ENCODE data around the gene HOXC12. TPM values are rescaled to one million over a fixed set of nuclear protein-coding genes. Genes with fewer than 3 reads are reported as not detected.
A peak's percentile ranks its signal among the peaks of the same experiment; 100 is the strongest.

HOXC12 gene
- total RNA-seq, 1 experiment from 2014 or later: 5.1 TPM

GRCh38 chr12:54004063-54004840 lies 49.5 kb downstream of the HOXC12 start:
- Histone ChIP-seq H3K27me3 (ENCODE audit: control insufficient read depth, insufficient read depth, low read length) (no peaks in the 10 kb centered on the region), H3K4me1 (ENCODE audit: control insufficient read depth, insufficient read depth, low read length) (peaks cover 44% of the 10 kb centered on the region), H3K36me3 (ENCODE audit: control insufficient read depth, insufficient read depth, low read length) (peaks cover 3% of the 10 kb centered on the region), H3K27ac (ENCODE audit: low read length) (peak overlapping the region; percentile 99), H3K4me3 (ENCODE audit: low read depth in 2 of 2, low read length in 2 of 2) (peak overlapping the region; percentile 47 to 66), H3K9me3 (ENCODE audit: control insufficient read depth, insufficient read depth, low read depth, low read length) (no peaks in the 10 kb centered on the region)
- TF ChIP-seq, protein P1, sequence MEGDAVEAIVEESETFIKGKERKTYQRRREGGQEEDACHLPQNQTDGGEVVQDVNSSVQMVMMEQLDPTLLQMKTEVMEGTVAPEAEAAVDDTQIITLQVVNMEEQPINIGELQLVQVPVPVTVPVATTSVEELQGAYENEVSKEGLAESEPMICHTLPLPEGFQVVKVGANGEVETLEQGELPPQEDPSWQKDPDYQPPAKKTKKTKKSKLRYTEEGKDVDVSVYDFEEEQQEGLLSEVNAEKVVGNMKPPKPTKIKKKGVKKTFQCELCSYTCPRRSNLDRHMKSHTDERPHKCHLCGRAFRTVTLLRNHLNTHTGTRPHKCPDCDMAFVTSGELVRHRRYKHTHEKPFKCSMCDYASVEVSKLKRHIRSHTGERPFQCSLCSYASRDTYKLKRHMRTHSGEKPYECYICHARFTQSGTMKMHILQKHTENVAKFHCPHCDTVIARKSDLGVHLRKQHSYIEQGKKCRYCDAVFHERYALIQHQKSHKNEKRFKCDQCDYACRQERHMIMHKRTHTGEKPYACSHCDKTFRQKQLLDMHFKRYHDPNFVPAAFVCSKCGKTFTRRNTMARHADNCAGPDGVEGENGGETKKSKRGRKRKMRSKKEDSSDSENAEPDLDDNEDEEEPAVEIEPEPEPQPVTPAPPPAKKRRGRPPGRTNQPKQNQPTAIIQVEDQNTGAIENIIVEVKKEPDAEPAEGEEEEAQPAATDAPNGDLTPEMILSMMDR (IDR thresholded peaks at IDR 0.05): peak; percentile 23; the same call in 1 of the 2 replicates
- TF ChIP-seq POLR2AphosphoS5 (IDR thresholded peaks at IDR 0.05; ENCODE audit: low read depth, low read length) (peak; percentile 36; the same call in 1 of the 2 replicates), REST (IDR thresholded peaks at IDR 0.05; ENCODE audit: insufficient read depth in 1 of 2, low read depth in 2 of 2, low read length in 1 of 2) (no peak), SIN3A (IDR thresholded peaks at IDR 0.05; ENCODE audit: borderline replicate concordance, insufficient read depth, low read depth, low read length) (0 out of 2 replicates have a peak, but pooled peaks have one; percentile 55), TCF7L2 (IDR thresholded peaks at IDR 0.05; ENCODE audit: low read depth, low read length) (no peak)
- BruUV-seq (replicated peaks): no TSS peak
- DNase-seq (ENCODE audit: low read depth, low spot score) (no peak), ATAC-seq (no peak)
- intact Hi-C loops (cut with micrococcal nuclease; ENCODE audit: unreplicated experiment) (no loop called here), in situ Hi-C loops (cut with HindIII; ENCODE audit: low pct_unique_long_range_greater_than_20kb, low sequenced_read_pairs) (no loop called here)
- ChIA-PET CTCF (interaction anchor here (0.6 kb wide), 2 partner anchors 12 to 23 kb away, joined by 3 to 4 read pairs; no protein-coding TSS in a partner anchor), POLR2A (no interaction called here)

GRCh38 chr12:54004841-54005530 lies 50.3 kb downstream of the HOXC12 start:
- BruUV-seq (replicated peaks): no TSS peak
- in situ Hi-C loops (cut with HindIII; ENCODE audit: low pct_unique_long_range_greater_than_20kb, low sequenced_read_pairs): no loop called here
- Histone ChIP-seq H3K9me3 (ENCODE audit: control insufficient read depth, insufficient read depth, low read depth, low read length) (no peaks in the 10 kb centered on the region), H3K4me3 (ENCODE audit: low read depth in 2 of 2, low read length in 2 of 2) (peak overlapping the region; percentile 47 to 66), H3K36me3 (ENCODE audit: control insufficient read depth, insufficient read depth, low read length) (peaks cover 3% of the 10 kb centered on the region), H3K27me3 (ENCODE audit: control insufficient read depth, insufficient read depth, low read length) (no peaks in the 10 kb centered on the region), H3K4me1 (ENCODE audit: control insufficient read depth, insufficient read depth, low read length) (peaks cover 44% of the 10 kb centered on the region), H3K27ac (ENCODE audit: low read length) (peak overlapping the region; percentile 99)
- intact Hi-C loops (cut with micrococcal nuclease; ENCODE audit: unreplicated experiment): no loop called here
- TF ChIP-seq SIN3A (IDR thresholded peaks at IDR 0.05; ENCODE audit: borderline replicate concordance, insufficient read depth, low read depth, low read length): 0 out of 2 replicates have a peak, but pooled peaks have one; percentile 23
- TF ChIP-seq, protein P1 (IDR thresholded peaks at IDR 0.05): no peak
- ATAC-seq (peak; percentile 11), DNase-seq (ENCODE audit: low read depth, low spot score) (no peak)
- ChIA-PET CTCF (interaction anchor here (0.6 to 1.1 kb wide), 2 partner anchors 12 to 196 kb away, joined by 3 to 7 read pairs; no protein-coding TSS in a partner anchor), POLR2A (interaction anchor here (0.7 kb wide), 1 partner anchor 187 kb away, joined by 7 read pairs; no protein-coding TSS in a partner anchor)

Data from Panc1 (cell line).